HEK293 (cell line): ENCODE measurements around the gene VGLL4.

ENCODE experiments used
- CTCF ChIA-PET: fragments of 350-600 bp; formaldehyde crosslinking; extraction: SDS; loops from one replicate; lab custom pipeline; 2021; ENCODE audit warnings: antibody characterized with exemption; lab: Yijun Ruan, JAX
- POLR2A ChIA-PET: fragments of 300-600 bp; formaldehyde crosslinking; extraction: SDS; loops from one replicate; lab custom pipeline; 2020; ENCODE audit warnings: antibody characterized with exemption, inconsistent platforms; lab: Yijun Ruan, JAX
- H3K27ac ChIP-seq: fragments of 200-500 bp; sonication (Bioruptor generic); 2 replicates; pipeline ENCODE4 v1.5.1; 2014; ENCODE audit warnings: low read depth, low read length, control low read depth, inconsistent platforms; ENCODE audit errors: extremely low read depth
- H3K36me3 ChIP-seq, 2 experiments: fragments of 200-500 bp in 1 of 2; sonication (Bioruptor generic) in 1 of 2; 1 replicate in 1 of 2; 2 replicates in 1 of 2; pipeline ENCODE4 v1.5.1; 2014 to 2017; ENCODE audit warnings: inconsistent platforms in 2 of 2, low read length in 2 of 2; ENCODE audit not compliant: control insufficient read depth in 2 of 2, insufficient read depth in 1 of 2
- H3K4me1 ChIP-seq: fragments of 200-500 bp; sonication (Bioruptor generic); 2 replicates; pipeline ENCODE4 v1.5.1; 2014; ENCODE audit warnings: mild to moderate bottlenecking, low read length, inconsistent platforms; ENCODE audit not compliant: control insufficient read depth, insufficient read depth
- H3K4me3 ChIP-seq: 2 replicates; pipeline ENCODE4 v1.5.1; 2011; ENCODE audit warnings: low read depth, mild to moderate bottlenecking, control low read depth, low read length, moderate library complexity
- H3K9me3 ChIP-seq: fragments of 200-500 bp; sonication (Bioruptor generic); 2 replicates; pipeline ENCODE4 v1.5.1; 2014; ENCODE audit warnings: low read depth, low read length, inconsistent platforms; ENCODE audit not compliant: control insufficient read depth, insufficient read depth
- BCL6B ChIP-seq: fragments of 450-650 bp; formaldehyde crosslinking; IDR thresholded peaks from 2 replicates; pipeline ENCODE4 v1.5.1; 2017; ENCODE audit warnings: missing biosample characterization, missing genetic modification characterization
- GLI2 ChIP-seq: fragments of 450-650 bp; formaldehyde crosslinking; IDR thresholded peaks from 2 replicates; pipeline ENCODE4; 2017; ENCODE audit warnings: missing biosample characterization, missing genetic modification characterization, low read depth, borderline replicate concordance
- GLI4 ChIP-seq: fragments of 450-650 bp; formaldehyde crosslinking; IDR thresholded peaks from 2 replicates; pipeline ENCODE4 v1.5.1; 2016; ENCODE audit warnings: missing biosample characterization, missing genetic modification characterization
- KLF16 ChIP-seq: fragments of 450-650 bp; formaldehyde crosslinking; IDR thresholded peaks from 2 replicates; pipeline ENCODE4 v1.5.1; 2017; ENCODE audit warnings: missing biosample characterization, missing genetic modification characterization
- SCRT2 ChIP-seq: fragments of 450-650 bp; formaldehyde crosslinking; IDR thresholded peaks from 2 replicates; pipeline ENCODE4 v1.5.1; 2016; ENCODE audit warnings: missing biosample characterization, missing genetic modification characterization
- WT1 ChIP-seq: fragments of 450-650 bp; formaldehyde crosslinking; IDR thresholded peaks from 2 replicates; pipeline ENCODE4 v1.5.1; 2016; ENCODE audit warnings: missing biosample characterization, missing genetic modification characterization
- ZBTB17 ChIP-seq: fragments of 450-650 bp; formaldehyde crosslinking; IDR thresholded peaks from 2 replicates; pipeline ENCODE4 v1.5.1; 2016; ENCODE audit warnings: missing biosample characterization, missing genetic modification characterization
- ZFP41 ChIP-seq: fragments of 450-650 bp; formaldehyde crosslinking; IDR thresholded peaks from 2 replicates; pipeline ENCODE4 v1.5.1; 2016; ENCODE audit warnings: missing biosample characterization, missing genetic modification characterization, borderline replicate concordance
- ZFP69B ChIP-seq: fragments of 450-650 bp; formaldehyde crosslinking; IDR thresholded peaks from 2 replicates; pipeline ENCODE4 v1.5.1; 2016; ENCODE audit warnings: missing biosample characterization, missing genetic modification characterization
- ZNF394 ChIP-seq: fragments of 450-650 bp; formaldehyde crosslinking; IDR thresholded peaks from 2 replicates; pipeline ENCODE4 v1.5.1; 2016; ENCODE audit warnings: missing biosample characterization, missing genetic modification characterization, mild to moderate bottlenecking, moderate library complexity, borderline replicate concordance
- ZNF514 ChIP-seq: fragments of 450-650 bp; formaldehyde crosslinking; IDR thresholded peaks from 2 replicates; pipeline ENCODE4 v1.5.1; 2016; ENCODE audit warnings: missing biosample characterization, missing genetic modification characterization
- ZNF596 ChIP-seq: fragments of 450-650 bp; IDR thresholded peaks from 2 replicates; pipeline ENCODE4 v1.5.0; 2018; ENCODE audit warnings: missing biosample characterization, mild to moderate bottlenecking, missing genetic modification characterization, moderate library complexity
- ZNF701 ChIP-seq: fragments of 450-650 bp; formaldehyde crosslinking; IDR thresholded peaks from 2 replicates; pipeline ENCODE4 v1.5.1; 2016; ENCODE audit warnings: missing biosample characterization, missing genetic modification characterization
- ZNF785 ChIP-seq: fragments of 450-650 bp; formaldehyde crosslinking; IDR thresholded peaks from 2 replicates; pipeline ENCODE4 v1.5.1; 2016; ENCODE audit warnings: missing biosample characterization, missing genetic modification characterization
- ZNF792 ChIP-seq: fragments of 450-650 bp; formaldehyde crosslinking; IDR thresholded peaks from 2 replicates; pipeline ENCODE4 v1.5.1; 2016; ENCODE audit warnings: missing biosample characterization, missing genetic modification characterization
- ZNF837 ChIP-seq: fragments of 450-650 bp; formaldehyde crosslinking; IDR thresholded peaks from 2 replicates; pipeline ENCODE4 v1.5.1; 2016; ENCODE audit warnings: missing biosample characterization, missing genetic modification characterization
- TF ChIP-seq, protein P1 (sequence below): fragments of 450-650 bp; IDR thresholded peaks from 2 replicates; pipeline ENCODE4 v1.5.1; 2018; ENCODE audit warnings: missing biosample characterization, missing genetic modification characterization
- TF ChIP-seq, protein P2 (sequence below): fragments of 450-650 bp; formaldehyde crosslinking; IDR thresholded peaks from 2 replicates; pipeline ENCODE4 v1.5.1; 2016; ENCODE audit warnings: missing biosample characterization, missing genetic modification characterization, low read depth

Gene VGLL4

GRCh38 chr3:11634974-11635612 lies 8.6 kb downstream of the VGLL4 start:
- POLR2A ChIA-PET: no interaction called here

GRCh38 chr3:11634081-11634635 lies 9.6 kb downstream of the VGLL4 start:
- CTCF ChIA-PET: no interaction called here
- H3K27ac ChIP-seq: no peak overlapping the region
- no peaks in the 10 kb centered on the region; a peak in 1 of 3 replicates for H3K36me3 ChIP-seq

More at GRCh38 chr3:11634974-11635612, 8.6 kb downstream of the VGLL4 start:
- CTCF ChIA-PET: interaction anchor here (0.7 to 1.4 kb wide), 3 partner anchors 14 to 147 kb away, joined by 3 to 4 read pairs (median 3); no protein-coding TSS in a partner anchor
- TF ChIP-seq ZNF514 (tag by site-specific recombination) (no peak), ZFP41 (tag by site-specific recombination) (no peak), ZNF701 (no peak), ZNF394 (tag by site-specific recombination) (no peak), GLI2 (tag by site-specific recombination) (no peak), SCRT2 (peak; percentile 76), GLI4 (no peak), KLF16 (tag by site-specific recombination) (no peak), WT1 (tag by site-specific recombination) (peak; percentile 44; the same call in 1 of the 2 replicates)
- TF ChIP-seq, protein P1, sequence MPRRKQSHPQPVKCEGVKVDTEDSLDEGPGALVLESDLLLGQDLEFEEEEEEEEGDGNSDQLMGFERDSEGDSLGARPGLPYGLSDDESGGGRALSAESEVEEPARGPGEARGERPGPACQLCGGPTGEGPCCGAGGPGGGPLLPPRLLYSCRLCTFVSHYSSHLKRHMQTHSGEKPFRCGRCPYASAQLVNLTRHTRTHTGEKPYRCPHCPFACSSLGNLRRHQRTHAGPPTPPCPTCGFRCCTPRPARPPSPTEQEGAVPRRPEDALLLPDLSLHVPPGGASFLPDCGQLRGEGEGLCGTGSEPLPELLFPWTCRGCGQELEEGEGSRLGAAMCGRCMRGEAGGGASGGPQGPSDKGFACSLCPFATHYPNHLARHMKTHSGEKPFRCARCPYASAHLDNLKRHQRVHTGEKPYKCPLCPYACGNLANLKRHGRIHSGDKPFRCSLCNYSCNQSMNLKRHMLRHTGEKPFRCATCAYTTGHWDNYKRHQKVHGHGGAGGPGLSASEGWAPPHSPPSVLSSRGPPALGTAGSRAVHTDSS (tag by site-specific recombination): peak; percentile 58
- Histone ChIP-seq H3K4me1 (peaks cover 61% of the 10 kb centered on the region), H3K9me3 (no peaks in the 10 kb centered on the region), H3K4me3 (no peak overlapping the region), H3K36me3 (no peaks in the 10 kb centered on the region; a peak in 1 of 3 replicates), H3K27ac (no peak overlapping the region)

GRCh38 chr3:11632966-11633365 lies 10.7 kb downstream of the VGLL4 start:
- no peak for TF ChIP-seq ZFP69B (tag by site-specific recombination)
- peak; percentile 5; the same call in 1 of the 2 replicates for TF ChIP-seq BCL6B (tag by site-specific recombination)
- no peak for TF ChIP-seq ZNF837 (tag by site-specific recombination)
- no peak for TF ChIP-seq ZNF785
- no peak for TF ChIP-seq ZNF792 (tag by site-specific recombination)
- TF ChIP-seq, all 188 proteins: peak for 1
- peaks cover 52% of the 10 kb centered on the region for H3K4me1 ChIP-seq
- no peaks in the 10 kb centered on the region for H3K9me3 ChIP-seq
- H3K36me3 ChIP-seq: no peaks in the 10 kb centered on the region; a peak in 1 of 3 replicates
- ChIA-PET POLR2A (no interaction called here), CTCF (no interaction called here)
- H3K27ac ChIP-seq: peak overlapping the region; percentile 30; the same call in 1 of the 2 replicates
- no peak overlapping the region for H3K4me3 ChIP-seq

More at GRCh38 chr3:11634081-11634635, 9.6 kb downstream of the VGLL4 start:
- Histone ChIP-seq H3K4me3 (no peak overlapping the region), H3K4me1 (peaks cover 61% of the 10 kb centered on the region), H3K9me3 (no peaks in the 10 kb centered on the region)
- POLR2A ChIA-PET: no interaction called here
- TF ChIP-seq, protein P2, sequence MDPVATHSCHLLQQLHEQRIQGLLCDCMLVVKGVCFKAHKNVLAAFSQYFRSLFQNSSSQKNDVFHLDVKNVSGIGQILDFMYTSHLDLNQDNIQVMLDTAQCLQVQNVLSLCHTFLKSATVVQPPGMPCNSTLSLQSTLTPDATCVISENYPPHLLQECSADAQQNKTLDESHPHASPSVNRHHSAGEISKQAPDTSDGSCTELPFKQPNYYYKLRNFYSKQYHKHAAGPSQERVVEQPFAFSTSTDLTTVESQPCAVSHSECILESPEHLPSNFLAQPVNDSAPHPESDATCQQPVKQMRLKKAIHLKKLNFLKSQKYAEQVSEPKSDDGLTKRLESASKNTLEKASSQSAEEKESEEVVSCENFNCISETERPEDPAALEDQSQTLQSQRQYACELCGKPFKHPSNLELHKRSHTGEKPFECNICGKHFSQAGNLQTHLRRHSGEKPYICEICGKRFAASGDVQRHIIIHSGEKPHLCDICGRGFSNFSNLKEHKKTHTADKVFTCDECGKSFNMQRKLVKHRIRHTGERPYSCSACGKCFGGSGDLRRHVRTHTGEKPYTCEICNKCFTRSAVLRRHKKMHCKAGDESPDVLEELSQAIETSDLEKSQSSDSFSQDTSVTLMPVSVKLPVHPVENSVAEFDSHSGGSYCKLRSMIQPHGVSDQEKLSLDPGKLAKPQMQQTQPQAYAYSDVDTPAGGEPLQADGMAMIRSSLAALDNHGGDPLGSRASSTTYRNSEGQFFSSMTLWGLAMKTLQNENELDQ (tag by site-specific recombination): no peak
- TF ChIP-seq ZNF596 (no peak), ZBTB17 (tag by site-specific recombination) (0 out of 2 replicates have a peak, but pooled peaks have one; percentile 14)
- TF ChIP-seq, all 188 proteins: peak for 1
